HG03457 (cell line): ENCODE measurements around the gene ZNF423.

ENCODE experiments used
- ATAC-seq: cut with Tn5 transposase; IDR thresholded peaks from one replicate; pipeline ENCODE4 v1.9.1; 2021; ENCODE audit warnings: moderate number of reproducible peaks; ENCODE audit not compliant: unreplicated experiment

ZNF423 gene

GRCh38 chr16:49788986-49789385 is 66.9 kb downstream of the ZNF423 start:
- ATAC-seq, result no peak

- ATAC-seq, result no peak
These were observed 67.3 kb downstream of the ZNF423 start for GRCh38 chr16:49788572-49788971.

GRCh38 chr16:49786926-49787557 is 68.9 kb downstream of the ZNF423 start:
- ATAC-seq, result no peak

GRCh38 chr16:49785970-49786369 is 69.9 kb downstream of the ZNF423 start:
- no peak for ATAC-seq

GRCh38 chr16:49782405-49782804 is 73.5 kb downstream of the ZNF423 start:
- no peak for ATAC-seq

- no peak for ATAC-seq
These were observed 74.5 kb downstream of the ZNF423 start for GRCh38 chr16:49781401-49781800.

- no peak for ATAC-seq
These were observed 75.5 kb downstream of the ZNF423 start for GRCh38 chr16:49780433-49780832.

- no peak for ATAC-seq
These were observed 75.9 kb downstream of the ZNF423 start for GRCh38 chr16:49779979-49780378.

- ATAC-seq, result no peak
These were observed 77.5 kb downstream of the ZNF423 start for GRCh38 chr16:49778202-49778930.

- no peak for ATAC-seq
These were observed 79.2 kb downstream of the ZNF423 start for GRCh38 chr16:49776734-49777133.

GRCh38 chr16:49776085-49776595 is 79.8 kb downstream of the ZNF423 start:
- no peak for ATAC-seq

GRCh38 chr16:49775581-49775980 is 80.3 kb downstream of the ZNF423 start:
- ATAC-seq, result no peak

GRCh38 chr16:49775018-49775417 is 80.9 kb downstream of the ZNF423 start:
- no peak for ATAC-seq

- ATAC-seq, result no peak
These were observed 82.1 kb downstream of the ZNF423 start for GRCh38 chr16:49773534-49774475.

GRCh38 chr16:49767998-49768397 is 87.9 kb downstream of the ZNF423 start:
- no peak for ATAC-seq

- no peak for ATAC-seq
These were observed 88.5 kb downstream of the ZNF423 start for GRCh38 chr16:49767414-49767813.

- ATAC-seq, result no peak
These were observed 89.7 kb downstream of the ZNF423 start for GRCh38 chr16:49766225-49766624.

- no peak for ATAC-seq
These were observed 92.1 kb downstream of the ZNF423 start for GRCh38 chr16:49763826-49764225.

GRCh38 chr16:49760815-49761214 is 95.1 kb downstream of the ZNF423 start:
- ATAC-seq, result no peak

- no peak for ATAC-seq
These were observed 98.3 kb downstream of the ZNF423 start for GRCh38 chr16:49757559-49758069.
